ENCODE data around the gene PLEKHA7. TPM values are rescaled to one million over a fixed set of nuclear protein-coding genes. Genes with fewer than 3 reads are reported as not detected.
"Not testable (repeated sequence)": the region's sequence is repeated elsewhere in the genome, so short reads cannot be mapped to it uniquely, and the experiment has no call there.

PLEKHA7 gene
- total RNA-seq, 4 donors from 2014 or later, result 24.1 to 49.3 (median 28.8) TPM

- DNase-seq (ENCODE audit: low spot score) (no peak), ATAC-seq (ENCODE audit: low FRiP score) (no peak)
- TF ChIP-seq, protein P1, sequence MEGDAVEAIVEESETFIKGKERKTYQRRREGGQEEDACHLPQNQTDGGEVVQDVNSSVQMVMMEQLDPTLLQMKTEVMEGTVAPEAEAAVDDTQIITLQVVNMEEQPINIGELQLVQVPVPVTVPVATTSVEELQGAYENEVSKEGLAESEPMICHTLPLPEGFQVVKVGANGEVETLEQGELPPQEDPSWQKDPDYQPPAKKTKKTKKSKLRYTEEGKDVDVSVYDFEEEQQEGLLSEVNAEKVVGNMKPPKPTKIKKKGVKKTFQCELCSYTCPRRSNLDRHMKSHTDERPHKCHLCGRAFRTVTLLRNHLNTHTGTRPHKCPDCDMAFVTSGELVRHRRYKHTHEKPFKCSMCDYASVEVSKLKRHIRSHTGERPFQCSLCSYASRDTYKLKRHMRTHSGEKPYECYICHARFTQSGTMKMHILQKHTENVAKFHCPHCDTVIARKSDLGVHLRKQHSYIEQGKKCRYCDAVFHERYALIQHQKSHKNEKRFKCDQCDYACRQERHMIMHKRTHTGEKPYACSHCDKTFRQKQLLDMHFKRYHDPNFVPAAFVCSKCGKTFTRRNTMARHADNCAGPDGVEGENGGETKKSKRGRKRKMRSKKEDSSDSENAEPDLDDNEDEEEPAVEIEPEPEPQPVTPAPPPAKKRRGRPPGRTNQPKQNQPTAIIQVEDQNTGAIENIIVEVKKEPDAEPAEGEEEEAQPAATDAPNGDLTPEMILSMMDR (IDR thresholded peaks at IDR 0.05), result no peak
Observed at GRCh38 chr11:16893456-16894066, 120.7 kb downstream of the PLEKHA7 start.

- TF ChIP-seq, protein P1 (IDR thresholded peaks at IDR 0.05), result no peak
- ATAC-seq (ENCODE audit: low FRiP score) (no peak), DNase-seq (ENCODE audit: low spot score) (no peak)
Observed at GRCh38 chr11:16891964-16892363, 122.2 kb downstream of the PLEKHA7 start.

GRCh38 chr11:16891165-16891564, 123.0 kb downstream of the PLEKHA7 start:
- no peak for ATAC-seq (ENCODE audit: low FRiP score)
- no peak for DNase-seq (ENCODE audit: low spot score)
- TF ChIP-seq, protein P1 (IDR thresholded peaks at IDR 0.05), result no peak

- no peak for ATAC-seq (ENCODE audit: low FRiP score)
- DNase-seq (ENCODE audit: low spot score), result no peak
- TF ChIP-seq, protein P1 (IDR thresholded peaks at IDR 0.05), result no peak
Observed at GRCh38 chr11:16890442-16890841, 123.8 kb downstream of the PLEKHA7 start.

GRCh38 chr11:16889905-16890304, 124.3 kb downstream of the PLEKHA7 start:
- DNase-seq (ENCODE audit: low spot score) (no peak), ATAC-seq (ENCODE audit: low FRiP score) (no peak)
- TF ChIP-seq, protein P1 (IDR thresholded peaks at IDR 0.05), result no peak

GRCh38 chr11:16889010-16889409, 125.2 kb downstream of the PLEKHA7 start:
- DNase-seq (ENCODE audit: low spot score), result not testable (repeated sequence)

GRCh38 chr11:16887887-16888286, 126.3 kb downstream of the PLEKHA7 start:
- not testable (repeated sequence) for DNase-seq (ENCODE audit: low spot score)

More at GRCh38 chr11:16889010-16889409, 125.2 kb downstream of the PLEKHA7 start:
- not testable (repeated sequence) for ATAC-seq (ENCODE audit: low FRiP score)

GRCh38 chr11:16883174-16883573, 131.0 kb downstream of the PLEKHA7 start:
- DNase-seq (ENCODE audit: low spot score), result no peak
- no peak for ATAC-seq (ENCODE audit: low FRiP score)
- TF ChIP-seq, protein P1 (IDR thresholded peaks at IDR 0.05), result no peak

More at GRCh38 chr11:16887887-16888286, 126.3 kb downstream of the PLEKHA7 start:
- ATAC-seq (ENCODE audit: low FRiP score), result not testable (repeated sequence)

Data from omental fat pad (tissue), 4 donors.